GM10248 (cell line): ENCODE data around the gene TTC1.

ENCODE experiments used
- CTCF ChIA-PET: fragments of 300-600 bp; sonication (Branson Sonifier 250); formaldehyde crosslinking; extraction: SDS; loops from one replicate; lab custom pipeline; 2021; ENCODE audit warnings: antibody characterized with exemption; lab: Yijun Ruan, JAX
- POLR2A ChIA-PET: fragments of 350-650 bp; sonication (Branson Sonifier 250); formaldehyde crosslinking; extraction: SDS; loops from one replicate; lab custom pipeline; 2020; ENCODE audit warnings: antibody characterized with exemption; lab: Yijun Ruan, JAX
- DNase-seq: peaks from one replicate; pipeline ENCODE4 v3.0.0; 2012; ENCODE audit errors: extremely low spot score
- TF ChIP-seq, protein P1 (sequence below): IDR thresholded peaks from 2 replicates; pipeline ENCODE4 v1.5.1; 2012; ENCODE audit warnings: mild to moderate bottlenecking, low read depth; ENCODE audit errors: extremely low read depth, missing control alignments, control extremely low read depth

TTC1 gene

DNA sequence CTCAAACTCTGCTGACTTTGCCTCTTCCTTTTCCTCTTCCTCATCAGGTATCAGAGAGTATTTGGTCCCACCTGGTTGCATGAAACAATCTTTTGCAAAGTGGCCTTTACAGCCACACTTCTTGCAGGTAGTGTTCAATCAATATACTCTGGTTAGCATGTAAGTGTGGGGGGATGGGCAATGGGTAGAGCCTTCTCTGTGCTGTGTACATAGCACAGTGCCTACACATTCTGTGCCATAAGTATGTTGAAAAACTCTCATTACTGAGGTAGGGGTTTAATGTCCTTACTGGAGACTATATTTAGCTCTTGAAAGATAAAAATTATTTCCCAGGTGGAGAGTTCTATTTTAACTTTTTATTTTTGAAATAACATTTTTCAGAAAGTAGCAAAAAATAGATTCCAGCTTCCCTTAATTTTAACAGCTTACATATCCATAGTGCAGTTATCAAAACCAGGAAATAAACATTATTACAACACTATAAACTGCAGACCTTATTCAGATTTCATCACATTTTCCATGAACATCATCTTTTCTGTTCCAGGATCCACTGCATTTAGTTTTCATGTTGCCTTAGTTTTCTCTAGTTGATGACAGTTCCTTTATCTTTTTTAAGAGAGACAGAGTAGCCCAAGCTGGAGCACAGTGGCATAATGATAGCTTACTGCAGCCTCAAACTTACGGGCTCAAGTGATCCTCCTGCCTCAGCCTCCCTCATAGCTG, 15.1 kb downstream of the TTC1 start:
- TF ChIP-seq, protein P1, sequence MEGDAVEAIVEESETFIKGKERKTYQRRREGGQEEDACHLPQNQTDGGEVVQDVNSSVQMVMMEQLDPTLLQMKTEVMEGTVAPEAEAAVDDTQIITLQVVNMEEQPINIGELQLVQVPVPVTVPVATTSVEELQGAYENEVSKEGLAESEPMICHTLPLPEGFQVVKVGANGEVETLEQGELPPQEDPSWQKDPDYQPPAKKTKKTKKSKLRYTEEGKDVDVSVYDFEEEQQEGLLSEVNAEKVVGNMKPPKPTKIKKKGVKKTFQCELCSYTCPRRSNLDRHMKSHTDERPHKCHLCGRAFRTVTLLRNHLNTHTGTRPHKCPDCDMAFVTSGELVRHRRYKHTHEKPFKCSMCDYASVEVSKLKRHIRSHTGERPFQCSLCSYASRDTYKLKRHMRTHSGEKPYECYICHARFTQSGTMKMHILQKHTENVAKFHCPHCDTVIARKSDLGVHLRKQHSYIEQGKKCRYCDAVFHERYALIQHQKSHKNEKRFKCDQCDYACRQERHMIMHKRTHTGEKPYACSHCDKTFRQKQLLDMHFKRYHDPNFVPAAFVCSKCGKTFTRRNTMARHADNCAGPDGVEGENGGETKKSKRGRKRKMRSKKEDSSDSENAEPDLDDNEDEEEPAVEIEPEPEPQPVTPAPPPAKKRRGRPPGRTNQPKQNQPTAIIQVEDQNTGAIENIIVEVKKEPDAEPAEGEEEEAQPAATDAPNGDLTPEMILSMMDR, result no peak
- DNase-seq, result no peak
- CTCF ChIA-PET, result interaction anchor here (1.0 to 3.7 kb wide), 9 partner anchors 9 to 414 kb away, joined by 3 to 15 read pairs (median 5); no protein-coding TSS in a partner anchor
- POLR2A ChIA-PET, result no interaction called here

DNA sequence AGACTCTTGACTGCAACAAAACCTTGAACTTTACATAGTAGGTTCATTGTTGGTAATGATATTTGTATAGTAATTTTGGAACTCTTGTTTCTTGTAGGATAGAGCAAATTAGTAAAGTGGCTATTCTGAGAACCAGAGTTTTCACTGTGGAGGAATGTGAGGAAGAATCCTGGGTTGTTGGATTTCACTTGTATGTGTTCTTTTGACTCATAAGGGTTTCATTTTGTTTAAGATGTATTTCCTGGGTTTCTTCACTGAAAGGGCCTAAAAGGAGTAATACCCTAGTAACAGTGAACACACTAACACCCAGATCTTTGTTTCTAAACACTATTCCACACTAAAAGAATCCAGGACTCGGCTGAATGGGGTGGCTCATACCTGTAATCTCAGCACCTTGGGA, 20.1 kb downstream of the TTC1 start:
- ChIA-PET POLR2A (no interaction called here), CTCF (no interaction called here)
- TF ChIP-seq, protein P1, result no peak
- no peak for DNase-seq

GRCh38 chr5:160029540-160030139, 20.7 kb downstream of the TTC1 start:
- DNase-seq, result no peak
- ChIA-PET CTCF (interaction anchor here (1.2 to 5.9 kb wide), 2 partner anchors 9 to 315 kb away, joined by 3 to 54 read pairs; no protein-coding TSS in a partner anchor), POLR2A (no interaction called here)
- TF ChIP-seq, protein P1, result no peak

GRCh38 chr5:160030631-160031377, 21.9 kb downstream of the TTC1 start:
- ChIA-PET POLR2A (interaction anchor here (0.5 kb wide), 1 partner anchor 47 kb away, joined by 4 read pairs; no protein-coding TSS in a partner anchor), CTCF (interaction anchor here (1.0 to 5.9 kb wide), 3 partner anchors 10 to 874 kb away, joined by 3 to 54 read pairs (median 3); no protein-coding TSS in a partner anchor)
- TF ChIP-seq, protein P1, result no peak
- no peak for DNase-seq

- ChIA-PET CTCF (interaction anchor here (1.6 to 5.9 kb wide), 4 partner anchors 9 to 24 kb away, joined by 4 to 54 read pairs (median 10); no protein-coding TSS in a partner anchor), POLR2A (no interaction called here)
- TF ChIP-seq, protein P1, result no peak
- no peak for DNase-seq
Measured at GRCh38 chr5:160033546-160034252, 24.8 kb downstream of the TTC1 start.
